GM12865 (cell line): ENCODE data around the gene KLHL40.

ENCODE experiments used
- DNase-seq: peaks from one replicate; pipeline ENCODE4 v3.0.0; 2010; ENCODE audit warnings: low read depth
- H3K4me3 ChIP-seq: 2 replicates; pipeline ENCODE4 v1.5.1; 2011; ENCODE audit warnings: mild to moderate bottlenecking, low read depth, low read length, control low read depth
- CTCF ChIP-seq: IDR thresholded peaks from 2 replicates; pipeline ENCODE4 v1.5.1; 2011; ENCODE audit warnings: low read length, control low read depth, low read depth, inconsistent platforms; ENCODE audit not compliant: insufficient read depth; ENCODE audit errors: missing control alignments

KLHL40 gene

GRCh38 chr3:42666022-42666421, 19.3 kb upstream of the KLHL40 start:
- no peak for DNase-seq
- TF ChIP-seq CTCF: no peak
- no peak overlapping the region for H3K4me3 ChIP-seq

- no peak overlapping the region for H3K4me3 ChIP-seq
- TF ChIP-seq CTCF: no peak
- DNase-seq: no peak
Observed at GRCh38 chr3:42666577-42666998, 18.7 kb upstream of the KLHL40 start.

GRCh38 chr3:42667096-42667522, 18.2 kb upstream of the KLHL40 start:
- TF ChIP-seq CTCF: no peak
- no peak for DNase-seq

GRCh38 chr3:42667523-42668412, 17.6 kb upstream of the KLHL40 start:
- no peak for TF ChIP-seq CTCF
- H3K4me3 ChIP-seq: no peak overlapping the region
- no peak for DNase-seq

More at GRCh38 chr3:42667096-42667522, 18.2 kb upstream of the KLHL40 start:
- H3K4me3 ChIP-seq: no peak overlapping the region

GRCh38 chr3:42668413-42668760, 16.9 kb upstream of the KLHL40 start:
- DNase-seq: no peak
- no peak overlapping the region for H3K4me3 ChIP-seq
- no peak for TF ChIP-seq CTCF

- no peak for TF ChIP-seq CTCF
Observed at GRCh38 chr3:42668793-42669217, 16.5 kb upstream of the KLHL40 start.

More at GRCh38 chr3:42668793-42669217, 16.5 kb upstream of the KLHL40 start:
- no peak overlapping the region for H3K4me3 ChIP-seq
- no peak for DNase-seq
